Kidney (tissue), 14 donors: Measurements from ENCODE around the gene ORAI1. TPM values are rescaled to one million over a fixed set of nuclear protein-coding genes. Genes with fewer than 3 reads are reported as not detected.

Experiments
- DNase-seq, 5 donors: peaks; one replicate each; pipeline ENCODE4 v3.0.0-alpha.2; 2013 to 2020
- FAIRE-seq: peaks from 2 replicates; lab custom pipeline; 2012; peaks lifted over from hg19 to GRCh38; lab: Jason Lieb, UNC
- H3K27ac ChIP-seq, 2 donors: one replicate each; pipeline ENCODE4 v1.7.0; 2013; ENCODE audit warnings: low read depth in 2 of 2, low read length in 2 of 2, inconsistent platforms in 1 of 2
- H3K27me3 ChIP-seq: one replicate; pipeline ENCODE4 v1.7.1; 2013; ENCODE audit warnings: low read length, inconsistent platforms; ENCODE audit not compliant: control insufficient read depth, insufficient read depth
- H3K36me3 ChIP-seq, 3 donors: one replicate each; pipeline versions ENCODE4 v1.7.0 to v1.7.1; 2013; ENCODE audit warnings: low read length in 3 of 3, control low read depth in 1 of 3, inconsistent platforms in 1 of 3; ENCODE audit not compliant: insufficient read depth in 3 of 3, control insufficient read depth in 2 of 3
- H3K4me1 ChIP-seq, 3 donors: one replicate each; pipeline versions ENCODE4 v1.7.0 to v1.7.1; 2013; ENCODE audit warnings: low read length in 3 of 3, inconsistent platforms in 1 of 3, low read depth in 1 of 3; ENCODE audit not compliant: control insufficient read depth in 2 of 3, insufficient read depth in 2 of 3
- H3K4me3 ChIP-seq, 3 donors: one replicate each; pipeline versions ENCODE4 v1.7.0 to v1.8.1; 2013; ENCODE audit warnings: low read length in 3 of 3, control low read depth in 1 of 3, inconsistent platforms in 1 of 3
- H3K9ac ChIP-seq, 3 donors: one replicate each; pipeline versions ENCODE4 v1.7.0 to v1.7.1; 2013; ENCODE audit warnings: low read length in 3 of 3, control low read depth in 1 of 3, inconsistent platforms in 1 of 3
- H3K9me3 ChIP-seq, 3 donors: one replicate each; pipeline versions ENCODE4 v1.7.0 to v1.7.1; 2013; ENCODE audit warnings: low read length in 3 of 3, control low read depth in 1 of 3, inconsistent platforms in 1 of 3; ENCODE audit not compliant: control insufficient read depth in 2 of 3, insufficient read depth in 1 of 3
- intact Hi-C: fragments of 100-400 bp; cut with DNase I; formaldehyde crosslinking; loops from one replicate; pipeline ENCODE4 v1.11.1; 2022
- polyA plus RNA-seq: library from polyadenylated mRNA; stranded (reverse); fragments of 350-450 nt; fragmentation: Illumina TruSeq; extraction: RNeasy Lipid Tissue Mini Kit (QIAGEN cat#74804); gene quantifications from one replicate; pipeline ENCODE4 v1.2.3, GENCODE V29; 2014; ENCODE audit warnings: low read depth, low replicate concordance; ENCODE audit not compliant: insufficient read depth
- total RNA-seq: library from RNA; stranded (reverse); fragmentation: NEBNext Ultra II Directional; extraction: Animal tissue kit (Norgen Biotek cat#: 25700); gene quantifications from one replicate; pipeline ENCODE4 v1.2.1, GENCODE V29; 2021
- TF ChIP-seq, protein P1 (sequence below): IDR thresholded peaks from 3 replicates; pipeline ENCODE4 v1.5.1; 2012; ENCODE audit warnings: mild to moderate bottlenecking, moderate library complexity, borderline replicate concordance; ENCODE audit not compliant: insufficient read depth; ENCODE audit errors: extremely low read depth
- donor health status: control.
- donor health status: control.
- donor health status: control.
- donor health status: control.
- donor health status: control.
- donor health status: DM: yes; HTN: yes; CAD: no.
- donor health status: Normal renal cell carcinoma (clear cell type).

ORAI1 gene
- total and polyA plus RNA-seq, 2 donors from 2014 or later = 16.5 to 18.2 TPM

DNA sequence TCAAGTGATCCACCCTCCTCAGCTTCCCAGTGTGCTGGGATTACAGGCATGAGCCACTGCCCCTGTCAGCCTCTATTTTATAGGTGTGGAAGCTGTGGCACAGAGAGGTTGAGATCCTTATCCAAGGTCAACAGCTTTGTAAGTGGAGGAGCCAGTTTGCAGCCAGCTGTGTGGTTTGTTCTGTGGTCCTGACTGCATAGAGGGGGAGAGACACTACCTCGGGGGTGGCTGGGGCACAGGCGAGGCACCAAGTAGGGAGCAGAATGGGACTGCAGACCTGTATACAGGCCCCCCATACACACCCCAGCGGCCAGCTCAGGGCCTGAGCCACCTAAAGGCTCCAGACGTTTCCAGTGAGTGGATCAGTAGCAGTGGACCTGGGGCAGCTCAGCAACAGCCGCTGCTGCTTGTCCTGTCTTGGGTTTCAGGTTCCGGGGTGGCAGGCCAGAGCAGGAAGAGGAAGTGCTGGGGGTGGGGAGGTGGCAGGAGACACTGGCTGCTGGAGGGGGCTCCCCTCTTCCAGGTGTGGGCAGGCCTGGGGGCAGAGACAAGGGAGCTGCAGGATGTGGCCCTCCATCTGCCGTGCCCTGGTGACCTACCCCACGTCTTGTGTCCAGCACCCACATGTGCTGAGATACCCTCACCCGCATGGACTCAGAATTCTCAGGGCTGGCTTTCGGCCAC lies 11.0 kb downstream of the ORAI1 start:
- Histone ChIP-seq H3K9me3 (no peaks in the 10 kb centered on the region), H3K27ac (no peak overlapping the region), H3K4me3 (no peak overlapping the region), H3K36me3 (no peaks in the 10 kb centered on the region), H3K9ac (no peak overlapping the region), H3K27me3 (no peaks in the 10 kb centered on the region), H3K4me1 (peaks cover 0 to 6% (median 2%) of the 10 kb centered on the region in 3 donors)
- no peak for FAIRE-seq
- peak in 1 of 5 donors; percentile 77 for DNase-seq
- TF ChIP-seq, protein P1, sequence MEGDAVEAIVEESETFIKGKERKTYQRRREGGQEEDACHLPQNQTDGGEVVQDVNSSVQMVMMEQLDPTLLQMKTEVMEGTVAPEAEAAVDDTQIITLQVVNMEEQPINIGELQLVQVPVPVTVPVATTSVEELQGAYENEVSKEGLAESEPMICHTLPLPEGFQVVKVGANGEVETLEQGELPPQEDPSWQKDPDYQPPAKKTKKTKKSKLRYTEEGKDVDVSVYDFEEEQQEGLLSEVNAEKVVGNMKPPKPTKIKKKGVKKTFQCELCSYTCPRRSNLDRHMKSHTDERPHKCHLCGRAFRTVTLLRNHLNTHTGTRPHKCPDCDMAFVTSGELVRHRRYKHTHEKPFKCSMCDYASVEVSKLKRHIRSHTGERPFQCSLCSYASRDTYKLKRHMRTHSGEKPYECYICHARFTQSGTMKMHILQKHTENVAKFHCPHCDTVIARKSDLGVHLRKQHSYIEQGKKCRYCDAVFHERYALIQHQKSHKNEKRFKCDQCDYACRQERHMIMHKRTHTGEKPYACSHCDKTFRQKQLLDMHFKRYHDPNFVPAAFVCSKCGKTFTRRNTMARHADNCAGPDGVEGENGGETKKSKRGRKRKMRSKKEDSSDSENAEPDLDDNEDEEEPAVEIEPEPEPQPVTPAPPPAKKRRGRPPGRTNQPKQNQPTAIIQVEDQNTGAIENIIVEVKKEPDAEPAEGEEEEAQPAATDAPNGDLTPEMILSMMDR = no peak
- intact Hi-C loops = no loop called here

- H3K4me1 ChIP-seq = no peaks in the 10 kb centered on the region
- no peak overlapping the region for H3K27ac ChIP-seq
- H3K4me3 ChIP-seq = no peak overlapping the region
- FAIRE-seq = no peak
- no peaks in the 10 kb centered on the region for H3K9me3 ChIP-seq
- H3K9ac ChIP-seq = no peak overlapping the region
- intact Hi-C loops = no loop called here
- no peaks in the 10 kb centered on the region for H3K36me3 ChIP-seq
- no peak for DNase-seq
- no peaks in the 10 kb centered on the region for H3K27me3 ChIP-seq
- TF ChIP-seq, protein P1 = no peak
Measured at GRCh38 chr12:121638298-121639202, 12.2 kb downstream of the ORAI1 start.

DNA sequence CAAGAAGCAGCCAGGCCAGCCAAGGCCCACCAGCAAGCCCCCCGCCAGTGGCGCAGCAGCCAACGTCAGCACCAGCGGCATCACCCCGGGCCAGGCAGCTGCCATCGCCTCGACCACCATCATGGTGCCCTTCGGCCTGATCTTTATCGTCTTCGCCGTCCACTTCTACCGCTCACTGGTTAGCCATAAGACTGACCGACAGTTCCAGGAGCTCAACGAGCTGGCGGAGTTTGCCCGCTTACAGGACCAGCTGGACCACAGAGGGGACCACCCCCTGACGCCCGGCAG lies 15.0 kb downstream of the ORAI1 start:
- Histone ChIP-seq H3K36me3 (no peaks in the 10 kb centered on the region), H3K9me3 (no peaks in the 10 kb centered on the region), H3K27ac (no peak overlapping the region), H3K4me3 (no peak overlapping the region), H3K27me3 (no peaks in the 10 kb centered on the region), H3K9ac (no peak overlapping the region), H3K4me1 (no peaks in the 10 kb centered on the region)
- no peak for DNase-seq
- FAIRE-seq = no peak
- intact Hi-C loops = no loop called here
- TF ChIP-seq, protein P1 = no peak
